ENCODE measurements around the gene COCH.
"Not testable (repeated sequence)": the region's sequence is repeated elsewhere in the genome, so short reads cannot be mapped to it uniquely, and the experiment has no call there.

COCH gene

GRCh38 chr14:30875788-30876053, 1.4 kb downstream of the COCH start:
- no peak for DNase-seq (ENCODE audit: low spot score)

- DNase-seq (ENCODE audit: low spot score): no peak
Measured at GRCh38 chr14:30876692-30877091, 2.3 kb downstream of the COCH start.

DNA sequence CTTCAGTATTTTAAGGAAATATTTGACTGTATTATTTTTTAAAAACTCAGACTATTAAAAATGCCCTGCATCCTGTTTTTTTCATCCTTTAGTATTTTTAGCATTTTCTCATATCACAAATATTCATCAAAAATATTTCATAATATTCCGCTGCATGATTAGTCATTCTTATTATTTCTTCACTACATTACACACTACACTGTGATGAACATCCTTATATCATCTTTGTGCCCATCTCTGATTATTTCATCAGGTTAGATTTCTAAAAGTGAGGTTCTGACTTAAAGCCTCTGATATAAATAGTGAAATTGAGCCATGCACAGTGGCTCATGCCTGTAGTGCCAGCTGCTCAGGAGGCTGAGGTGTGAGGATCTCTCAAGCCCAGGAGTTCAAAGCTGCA, 8.1 kb downstream of the COCH start:
- DNase-seq (ENCODE audit: low spot score): no peak

GRCh38 chr14:30883508-30884294, 9.3 kb downstream of the COCH start:
- DNase-seq (ENCODE audit: low spot score): no peak

DNA sequence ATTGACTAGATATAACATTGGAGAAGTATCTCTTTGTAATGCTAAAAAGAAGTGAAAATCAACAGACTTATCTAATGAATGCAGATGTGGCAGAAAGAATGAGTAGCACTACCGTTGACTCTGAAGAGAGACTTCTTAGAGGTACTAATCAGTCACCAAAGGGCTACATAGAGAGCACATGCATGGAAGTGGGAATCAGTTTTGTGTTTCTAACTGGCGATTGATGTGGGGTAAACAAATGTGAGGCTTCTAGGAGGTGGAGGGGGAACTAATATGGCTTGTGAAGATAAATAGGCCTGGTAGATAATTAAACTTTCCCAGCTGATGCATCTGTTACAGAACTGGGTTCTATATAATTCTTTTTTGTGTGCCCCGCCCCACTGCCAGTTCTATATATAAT, 10.5 kb downstream of the COCH start:
- no peak for DNase-seq (ENCODE audit: low spot score)

- no peak for DNase-seq (ENCODE audit: low spot score)
Measured at GRCh38 chr14:30885840-30886740, 11.7 kb downstream of the COCH start.

DNA sequence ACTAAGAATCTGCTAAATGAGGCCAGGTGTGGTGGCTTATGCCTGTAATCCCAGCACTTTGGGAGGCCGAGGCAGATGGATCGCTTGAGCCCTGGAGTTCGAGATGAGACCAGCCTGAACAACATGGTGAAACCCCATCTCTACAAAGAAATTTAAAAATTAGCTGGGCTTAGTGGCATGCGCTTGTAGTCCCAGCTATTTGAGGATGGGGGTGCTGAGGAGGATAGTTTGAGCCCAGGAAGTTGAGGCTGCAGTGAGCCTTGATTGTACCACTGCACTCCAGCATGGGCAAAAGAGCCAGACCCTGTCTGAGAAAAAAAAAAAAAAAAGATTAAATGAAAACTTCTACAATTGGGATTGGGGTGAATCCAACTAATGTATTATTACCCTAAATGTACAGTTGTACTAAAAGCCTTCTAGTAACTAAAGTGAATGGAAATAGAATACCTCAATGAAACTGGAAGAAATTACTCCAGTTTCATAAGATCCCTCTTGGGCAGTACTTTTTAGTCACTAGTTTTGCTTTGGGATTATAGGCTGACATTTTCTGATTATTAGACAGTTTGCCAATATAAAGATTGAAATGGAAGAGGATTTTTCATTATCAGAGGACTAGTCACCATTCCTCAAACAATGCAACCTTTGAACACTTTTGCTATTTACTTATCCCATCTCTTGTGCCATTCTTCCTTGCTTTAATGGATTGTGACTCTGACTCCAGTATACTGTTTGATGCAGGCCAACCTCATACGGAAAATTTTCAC, 14.3 kb downstream of the COCH start:
- DNase-seq (ENCODE audit: low spot score): no peak

- DNase-seq (ENCODE audit: low spot score): no peak
Measured at GRCh38 chr14:30889244-30889594, 14.9 kb downstream of the COCH start.

DNA sequence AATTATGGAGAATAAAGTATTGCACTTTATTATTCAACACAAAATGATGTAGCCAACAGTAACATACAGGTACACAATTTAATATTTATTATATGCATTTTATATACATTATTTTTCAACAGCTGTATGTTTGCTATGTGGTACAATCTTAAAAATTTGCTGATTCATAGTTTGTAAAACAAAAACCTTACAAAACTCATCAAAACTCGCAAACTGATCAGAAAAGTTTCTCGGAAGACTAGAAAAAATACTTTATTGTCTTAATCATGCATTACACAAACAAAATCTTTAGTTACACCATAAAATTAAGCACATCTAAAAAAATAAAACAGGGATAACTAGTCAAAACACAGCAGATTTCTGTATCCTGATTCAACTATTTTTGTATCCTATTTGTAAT, 19.5 kb downstream of the COCH start:
- no peak for DNase-seq (ENCODE audit: low spot score)

GRCh38 chr14:30894923-30895515, 20.7 kb downstream of the COCH start:
- DNase-seq (ENCODE audit: low spot score): no peak

- no peak for DNase-seq (ENCODE audit: low spot score)
Measured at GRCh38 chr14:30896435-30896834, 22.1 kb downstream of the COCH start.

DNA sequence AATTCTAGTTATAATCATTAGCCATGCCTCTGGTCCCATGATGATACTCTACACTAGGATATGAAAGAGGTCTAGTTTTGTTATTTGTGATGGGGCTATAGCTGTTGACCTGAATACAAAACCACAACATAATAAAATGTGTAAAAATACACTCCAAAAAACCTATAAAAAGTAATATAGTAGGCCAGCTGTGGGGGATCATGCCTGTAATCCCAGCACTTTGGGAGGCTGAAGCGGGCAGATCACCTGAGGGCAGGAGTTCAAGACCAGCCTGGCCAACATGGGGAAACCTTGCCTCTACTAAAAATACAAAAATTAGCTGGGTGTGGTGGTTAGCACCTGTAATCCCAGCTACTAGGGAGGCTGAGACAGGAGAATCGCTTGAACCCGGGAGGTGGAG, 22.8 kb downstream of the COCH start:
- not testable (repeated sequence) for DNase-seq (ENCODE audit: low spot score)

DNA sequence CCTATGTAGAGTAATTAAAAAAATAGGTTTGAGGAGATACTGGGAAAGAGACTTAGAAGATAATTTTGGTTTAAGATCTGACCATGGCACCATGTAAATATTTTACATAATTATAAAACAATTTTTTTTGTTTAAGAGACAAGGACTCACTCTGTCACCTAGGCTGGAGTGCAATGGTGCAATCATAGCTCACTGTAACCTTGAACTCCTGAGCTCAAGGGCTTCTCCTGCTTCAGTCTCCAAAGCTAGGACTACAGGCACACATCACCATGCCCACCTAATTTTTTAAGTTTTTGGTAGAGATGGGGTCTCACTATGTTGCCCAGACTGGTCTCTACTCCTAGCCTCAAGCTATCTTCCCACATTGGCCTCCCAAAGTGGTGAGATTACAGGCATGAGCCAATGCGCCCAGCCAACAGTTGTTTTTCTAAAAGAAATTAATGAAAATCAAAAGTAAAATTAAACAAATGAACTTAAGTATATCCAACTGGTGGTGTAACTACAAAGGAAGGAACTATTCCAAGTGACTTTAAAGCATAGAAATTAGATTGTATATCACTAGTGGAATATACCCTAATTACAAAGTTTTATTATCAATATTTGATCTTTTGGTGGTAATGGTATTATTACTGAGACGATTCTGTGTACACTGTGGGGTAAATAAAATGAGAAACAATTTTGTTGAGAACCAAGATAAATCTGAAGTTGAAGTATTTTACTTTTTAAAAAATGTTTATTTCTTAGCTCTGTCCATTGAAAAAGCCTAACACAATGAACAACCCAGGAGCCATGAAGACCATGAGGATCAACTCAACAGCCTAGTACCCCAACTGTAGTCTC, 29.1 kb downstream of the COCH start:
- DNase-seq (ENCODE audit: low spot score): no peak

- DNase-seq (ENCODE audit: low spot score): peak; percentile 57
Measured at GRCh38 chr14:30906752-30907658, 32.6 kb downstream of the COCH start.

GRCh38 chr14:30907659-30908057, 33.3 kb downstream of the COCH start:
- DNase-seq (ENCODE audit: low spot score): no peak

DNA sequence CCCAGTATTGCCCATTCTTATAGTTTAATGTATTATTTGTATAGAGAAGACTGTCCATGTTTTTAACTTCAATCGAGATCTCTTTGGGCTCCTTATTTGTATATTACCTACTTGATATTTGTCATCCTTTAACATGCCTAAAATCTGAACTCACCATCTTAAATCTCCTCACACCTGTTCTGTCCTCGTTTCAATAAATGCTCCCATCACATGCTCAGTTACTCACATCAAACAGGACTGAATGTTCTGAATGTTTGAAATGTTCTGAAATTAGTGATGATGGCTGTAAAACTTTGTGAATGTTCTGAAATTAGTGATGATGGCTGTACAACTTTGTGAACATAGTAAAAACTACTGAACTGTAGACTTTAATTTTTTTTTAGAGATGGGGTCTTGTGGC, 34.5 kb downstream of the COCH start:
- DNase-seq (ENCODE audit: low spot score): no peak

GRCh38 chr14:30914812-30915211, 40.5 kb downstream of the COCH start:
- no peak for DNase-seq (ENCODE audit: low spot score)

- DNase-seq (ENCODE audit: low spot score): no peak
Measured at GRCh38 chr14:30915596-30915995, 41.2 kb downstream of the COCH start.

DNA sequence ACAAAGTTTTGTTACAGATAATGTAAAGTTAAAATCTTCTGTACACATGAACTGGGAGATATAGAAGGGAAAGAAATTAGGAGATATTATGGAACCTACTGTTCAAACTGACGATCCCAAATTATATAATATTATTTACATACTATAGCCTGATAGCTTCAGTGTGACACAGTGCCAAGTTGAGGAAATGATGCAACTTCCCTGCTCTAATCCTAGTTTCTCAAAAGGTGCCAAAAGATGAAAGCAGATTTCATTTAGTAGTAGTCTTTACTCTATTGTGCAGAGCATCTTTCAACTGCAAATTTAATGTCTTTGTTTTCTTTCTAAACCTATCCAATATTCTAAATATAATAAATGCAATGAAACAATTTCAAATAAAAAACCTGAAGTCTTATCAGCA, 46.9 kb downstream of the COCH start:
- no peak for DNase-seq (ENCODE audit: low spot score)

DNA sequence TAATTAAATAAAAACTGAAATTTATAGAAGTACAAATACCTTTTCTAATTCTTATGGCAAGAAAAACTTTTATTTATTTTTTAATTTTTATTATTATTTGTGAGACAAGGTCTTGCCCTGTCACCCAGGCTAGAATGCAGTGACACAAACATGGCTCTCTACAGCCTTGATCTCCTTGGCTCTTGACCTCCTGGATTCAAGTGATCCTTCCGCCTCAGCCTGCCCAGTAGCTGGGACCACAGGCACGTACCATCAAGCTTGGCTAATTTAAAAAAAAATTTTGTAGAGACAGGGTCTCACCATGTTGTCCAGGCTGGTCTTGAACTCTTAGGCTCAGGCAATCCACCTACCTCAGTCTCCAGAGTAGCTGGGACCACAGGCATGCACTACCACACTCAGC, 47.4 kb downstream of the COCH start:
- DNase-seq (ENCODE audit: low spot score): no peak

GRCh38 chr14:30925254-30925653, 50.9 kb downstream of the COCH start:
- no peak for DNase-seq (ENCODE audit: low spot score)

Measured in RKO (cell line).